LNCaP clone FGC (cell line): ENCODE data around the gene MARCHF6.
"Not testable (repeated sequence)": the region's sequence is repeated elsewhere in the genome, so short reads cannot be mapped to it uniquely, and the experiment has no call there.

Experiments
- DNase-seq: peaks from one replicate; pipeline ENCODE4 v3.0.0-alpha.2; 2011; ENCODE audit warnings: low read depth
- H3K4me3 ChIP-seq: 2 replicates; pipeline ENCODE4 v1.5.1; 2011; ENCODE audit warnings: mild to moderate bottlenecking, low read depth, low read length, control low read depth
- TF ChIP-seq, protein P1 (sequence below): IDR thresholded peaks from 2 replicates; pipeline ENCODE4 v1.5.1; 2012; ENCODE audit warnings: mild to moderate bottlenecking; ENCODE audit not compliant: control insufficient read depth, insufficient read depth; ENCODE audit errors: extremely low read depth

Gene MARCHF6

DNA sequence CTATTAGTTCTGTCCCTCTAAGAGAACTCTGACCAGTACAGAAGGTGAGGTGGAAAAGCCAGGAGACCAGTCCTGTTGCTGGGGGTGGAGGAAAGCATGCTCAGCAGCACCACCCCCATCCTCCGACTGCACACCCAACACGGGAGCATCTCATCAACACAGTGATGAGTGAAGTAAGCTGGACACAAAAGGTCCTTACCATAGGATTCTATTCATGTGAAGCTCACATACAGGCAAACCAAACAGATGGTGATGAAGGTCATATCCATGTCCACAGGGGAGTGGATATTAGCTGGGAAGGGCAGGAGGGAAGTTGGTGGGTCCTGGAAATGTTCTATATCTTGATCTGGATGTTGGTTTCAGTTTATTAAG, 14.8 kb upstream of the MARCHF6 start:
- no peak for DNase-seq
- no peak overlapping the region for H3K4me3 ChIP-seq
- TF ChIP-seq, protein P1, sequence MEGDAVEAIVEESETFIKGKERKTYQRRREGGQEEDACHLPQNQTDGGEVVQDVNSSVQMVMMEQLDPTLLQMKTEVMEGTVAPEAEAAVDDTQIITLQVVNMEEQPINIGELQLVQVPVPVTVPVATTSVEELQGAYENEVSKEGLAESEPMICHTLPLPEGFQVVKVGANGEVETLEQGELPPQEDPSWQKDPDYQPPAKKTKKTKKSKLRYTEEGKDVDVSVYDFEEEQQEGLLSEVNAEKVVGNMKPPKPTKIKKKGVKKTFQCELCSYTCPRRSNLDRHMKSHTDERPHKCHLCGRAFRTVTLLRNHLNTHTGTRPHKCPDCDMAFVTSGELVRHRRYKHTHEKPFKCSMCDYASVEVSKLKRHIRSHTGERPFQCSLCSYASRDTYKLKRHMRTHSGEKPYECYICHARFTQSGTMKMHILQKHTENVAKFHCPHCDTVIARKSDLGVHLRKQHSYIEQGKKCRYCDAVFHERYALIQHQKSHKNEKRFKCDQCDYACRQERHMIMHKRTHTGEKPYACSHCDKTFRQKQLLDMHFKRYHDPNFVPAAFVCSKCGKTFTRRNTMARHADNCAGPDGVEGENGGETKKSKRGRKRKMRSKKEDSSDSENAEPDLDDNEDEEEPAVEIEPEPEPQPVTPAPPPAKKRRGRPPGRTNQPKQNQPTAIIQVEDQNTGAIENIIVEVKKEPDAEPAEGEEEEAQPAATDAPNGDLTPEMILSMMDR, result no peak

DNA sequence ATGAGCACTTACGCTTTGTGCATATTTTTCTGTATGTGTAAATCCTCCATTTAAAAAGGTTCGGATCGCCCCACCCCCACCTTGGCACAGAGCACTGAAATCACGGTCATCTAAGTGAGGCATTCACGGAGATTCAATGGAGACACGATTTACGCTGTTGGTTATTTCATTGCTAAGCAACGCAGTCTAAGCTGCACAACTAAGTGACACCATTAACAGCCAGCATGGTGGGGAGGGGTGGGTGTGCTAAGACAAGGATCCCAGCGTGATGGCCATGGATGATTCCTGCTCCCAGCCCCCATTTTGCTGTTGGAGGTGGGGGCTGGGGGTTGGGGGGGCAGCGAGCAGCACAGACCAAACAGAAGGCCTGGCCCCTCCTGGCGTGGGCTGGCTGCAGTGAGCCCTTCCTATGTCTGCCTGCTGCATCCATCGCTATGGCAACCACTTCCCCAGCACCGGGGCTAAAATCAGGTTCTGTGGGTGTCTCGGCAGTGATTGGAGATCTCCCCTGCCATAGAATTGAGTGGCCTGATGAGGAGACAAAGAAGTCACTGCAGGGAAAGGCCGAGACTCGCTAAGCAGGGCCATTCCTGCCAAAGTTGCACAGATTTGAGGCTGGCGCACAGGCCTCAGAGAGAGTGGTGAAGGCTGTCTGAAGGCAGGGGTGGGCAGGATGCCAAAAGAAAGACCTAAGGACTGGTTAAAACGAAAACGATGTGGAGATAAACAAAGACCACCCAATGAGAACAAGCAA, 14.3 kb upstream of the MARCHF6 start:
- DNase-seq, result no peak
- no peak overlapping the region for H3K4me3 ChIP-seq
- TF ChIP-seq, protein P1, result no peak

DNA sequence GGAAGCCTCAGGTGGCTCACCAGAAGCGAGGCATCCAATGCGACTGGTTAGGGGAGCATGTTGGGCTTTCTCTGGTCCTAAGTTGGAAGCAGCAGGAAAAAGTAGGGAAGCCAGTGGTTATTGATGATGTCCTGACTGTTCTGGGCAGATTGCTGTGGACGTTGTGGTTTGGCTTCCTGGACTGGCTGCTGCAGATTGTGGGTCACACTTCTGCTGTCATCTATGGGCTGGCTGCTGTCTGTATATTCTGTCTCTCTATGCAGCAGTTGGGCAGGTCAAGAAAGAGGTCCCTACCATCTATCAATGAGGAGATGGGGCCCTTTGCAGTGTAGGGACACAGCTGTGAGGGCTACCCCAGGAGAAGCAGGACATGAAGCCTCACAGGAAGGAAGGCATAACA, 13.5 kb upstream of the MARCHF6 start:
- TF ChIP-seq, protein P1, result no peak
- no peak overlapping the region for H3K4me3 ChIP-seq
- DNase-seq, result no peak

DNA sequence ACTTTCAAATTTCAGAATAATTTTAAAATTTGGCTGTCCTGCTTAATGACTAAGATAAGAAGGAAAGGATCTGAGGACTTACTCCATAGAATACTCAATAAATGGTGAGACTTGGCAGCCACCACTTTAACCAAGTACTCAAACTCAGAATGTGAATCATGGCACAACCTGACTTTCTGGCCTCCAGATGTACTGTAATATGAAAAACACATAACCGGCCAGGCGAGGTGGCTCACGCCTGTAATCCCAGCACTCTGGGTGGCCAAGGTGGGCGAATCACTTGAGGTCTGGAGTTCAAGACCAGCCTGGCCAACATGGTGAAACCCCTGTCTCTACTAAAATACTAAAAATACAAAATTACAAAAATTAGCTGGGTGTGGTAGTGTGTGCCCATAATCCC, 10.0 kb upstream of the MARCHF6 start:
- TF ChIP-seq, protein P1, result no peak
- H3K4me3 ChIP-seq, result no peak overlapping the region
- DNase-seq, result no peak

DNA sequence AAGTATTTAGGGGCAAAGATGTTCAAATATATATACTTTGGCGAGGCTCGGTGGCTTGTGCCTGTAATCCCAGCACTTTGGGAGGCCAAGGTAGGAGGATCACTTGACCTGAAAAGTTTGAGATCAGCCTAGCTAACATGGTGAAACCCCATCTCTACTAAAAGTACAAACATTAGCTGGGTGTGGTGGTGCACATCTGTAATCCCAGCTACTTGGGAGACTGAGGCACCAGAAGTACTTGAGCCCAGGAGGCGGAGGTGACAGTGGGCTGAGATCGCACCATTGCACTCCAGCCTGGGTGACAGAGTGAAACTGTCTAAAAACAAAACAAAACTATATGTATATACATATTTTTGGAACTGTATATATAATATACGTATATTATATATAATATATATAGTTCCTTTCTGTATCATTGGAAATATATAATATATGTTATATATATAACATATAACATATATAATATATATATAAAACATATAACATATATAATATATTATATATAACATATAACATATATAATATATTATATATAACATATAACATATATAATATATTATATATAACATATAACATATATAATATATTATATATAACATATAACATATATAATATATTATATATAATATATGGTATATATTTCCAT, 8.9 kb upstream of the MARCHF6 start:
- not testable (repeated sequence) for H3K4me3 ChIP-seq, DNase-seq

DNA sequence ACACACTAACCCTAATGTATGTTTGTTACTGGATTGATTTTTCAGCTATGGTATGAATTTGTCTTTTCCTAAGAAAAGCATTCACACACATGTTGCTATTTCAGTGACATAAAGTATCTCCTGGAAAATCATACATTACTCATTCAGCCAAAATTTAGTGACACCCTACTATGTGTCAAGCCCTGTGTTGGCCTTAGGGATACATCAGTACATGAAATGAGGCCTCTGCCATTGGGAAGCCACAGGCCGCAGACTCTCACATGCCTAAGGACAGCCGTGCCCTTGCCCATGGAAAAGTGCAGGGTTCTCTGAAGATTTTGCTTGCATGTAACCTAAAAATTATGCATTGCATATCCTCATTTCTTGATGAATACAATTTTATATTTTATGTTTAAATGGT, 5.2 kb upstream of the MARCHF6 start:
- TF ChIP-seq, protein P1, result no peak
- no peak for DNase-seq
- no peak overlapping the region for H3K4me3 ChIP-seq

DNA sequence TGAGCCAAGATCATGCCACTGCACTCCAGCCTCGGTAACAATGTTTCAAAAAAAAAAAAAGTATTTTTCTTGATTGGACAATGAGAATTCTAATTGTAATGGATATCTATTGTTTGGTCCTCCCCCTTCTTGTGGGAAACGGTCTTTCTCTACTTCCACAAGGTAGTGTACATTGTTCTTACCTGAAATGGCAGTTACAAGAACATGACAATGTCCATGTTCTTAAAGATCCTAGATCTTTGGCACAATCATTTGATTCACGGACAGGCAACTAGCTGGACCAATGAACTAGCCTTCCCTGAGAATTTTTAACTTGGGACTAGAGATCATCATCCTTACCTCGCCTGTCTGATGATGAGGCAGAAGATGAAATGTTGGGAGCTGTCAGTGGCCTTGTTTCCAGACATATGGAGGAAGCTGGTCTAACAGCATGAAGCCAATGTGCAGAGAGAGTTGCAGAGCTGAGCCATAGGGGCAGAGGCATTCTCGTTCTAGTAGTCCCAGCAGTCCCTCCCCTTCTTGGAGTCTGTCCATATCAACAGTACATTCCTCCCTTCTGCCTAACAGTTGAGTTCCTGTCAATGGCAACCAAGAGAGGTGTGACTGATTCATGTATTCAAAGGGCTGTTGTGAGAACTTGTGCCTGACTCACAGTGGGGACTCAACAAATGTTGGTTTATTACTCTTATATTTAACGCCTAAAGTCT, 2.1 kb upstream of the MARCHF6 start:
- TF ChIP-seq, protein P1, result no peak
- DNase-seq, result no peak

More for the DNA sequence above, 2.1 kb upstream of the MARCHF6 start:
- no peak overlapping the region for H3K4me3 ChIP-seq
